Measurements from ENCODE around the gene CD3E.

The CD3E gene

DNA sequence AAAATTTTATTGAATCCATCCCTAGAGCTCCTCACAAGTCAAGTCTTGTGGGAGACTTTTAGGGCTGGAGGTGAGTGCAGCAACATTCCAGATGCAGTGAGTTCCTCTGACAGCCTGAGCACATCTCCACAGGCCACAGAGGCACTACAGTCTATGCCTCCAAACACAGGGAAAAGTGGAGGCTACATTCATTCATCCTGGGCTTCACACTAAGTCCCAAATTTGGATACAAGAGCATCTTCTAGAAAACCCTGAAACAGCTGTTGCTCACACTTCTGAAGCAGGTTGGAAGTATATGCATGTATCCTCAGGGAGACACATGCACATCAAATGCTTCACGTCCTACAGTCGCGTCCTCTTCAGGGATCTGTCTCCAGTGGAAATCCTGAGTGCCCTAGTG lies 36.7 kb downstream of the CD3E start:
- DNase-seq (ENCODE audit: low spot score) = no peak
- in situ Hi-C loops (cut with MboI; ENCODE audit: low pct_unique_long_range_greater_than_20kb, low sequenced_read_pairs, unreplicated experiment) = no loop called here
- TF ChIP-seq, protein P1, sequence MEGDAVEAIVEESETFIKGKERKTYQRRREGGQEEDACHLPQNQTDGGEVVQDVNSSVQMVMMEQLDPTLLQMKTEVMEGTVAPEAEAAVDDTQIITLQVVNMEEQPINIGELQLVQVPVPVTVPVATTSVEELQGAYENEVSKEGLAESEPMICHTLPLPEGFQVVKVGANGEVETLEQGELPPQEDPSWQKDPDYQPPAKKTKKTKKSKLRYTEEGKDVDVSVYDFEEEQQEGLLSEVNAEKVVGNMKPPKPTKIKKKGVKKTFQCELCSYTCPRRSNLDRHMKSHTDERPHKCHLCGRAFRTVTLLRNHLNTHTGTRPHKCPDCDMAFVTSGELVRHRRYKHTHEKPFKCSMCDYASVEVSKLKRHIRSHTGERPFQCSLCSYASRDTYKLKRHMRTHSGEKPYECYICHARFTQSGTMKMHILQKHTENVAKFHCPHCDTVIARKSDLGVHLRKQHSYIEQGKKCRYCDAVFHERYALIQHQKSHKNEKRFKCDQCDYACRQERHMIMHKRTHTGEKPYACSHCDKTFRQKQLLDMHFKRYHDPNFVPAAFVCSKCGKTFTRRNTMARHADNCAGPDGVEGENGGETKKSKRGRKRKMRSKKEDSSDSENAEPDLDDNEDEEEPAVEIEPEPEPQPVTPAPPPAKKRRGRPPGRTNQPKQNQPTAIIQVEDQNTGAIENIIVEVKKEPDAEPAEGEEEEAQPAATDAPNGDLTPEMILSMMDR (IDR thresholded peaks at IDR 0.05; ENCODE audit: extremely low read depth, insufficient read depth, missing control alignments) = no peak

GRCh38 chr11:118341815-118342489 lies 37.4 kb downstream of the CD3E start:
- TF ChIP-seq, protein P1 (IDR thresholded peaks at IDR 0.05; ENCODE audit: extremely low read depth, insufficient read depth, missing control alignments) = no peak
- in situ Hi-C loops (cut with MboI; ENCODE audit: low pct_unique_long_range_greater_than_20kb, low sequenced_read_pairs, unreplicated experiment) = no loop called here
- DNase-seq (ENCODE audit: low spot score) = no peak

- DNase-seq (ENCODE audit: low spot score) = no peak
- in situ Hi-C loops (cut with MboI; ENCODE audit: low pct_unique_long_range_greater_than_20kb, low sequenced_read_pairs, unreplicated experiment) = no loop called here
- TF ChIP-seq, protein P1 (IDR thresholded peaks at IDR 0.05; ENCODE audit: extremely low read depth, insufficient read depth, missing control alignments) = no peak
Observed at GRCh38 chr11:118342503-118343161, 38.1 kb downstream of the CD3E start, which contains the start of gene CD3D. Gene CD3D, minus strand, starts transcription at chr11:118342705. Its CDS starts 98 bp downstream, at chr11:118342607.

DNA sequence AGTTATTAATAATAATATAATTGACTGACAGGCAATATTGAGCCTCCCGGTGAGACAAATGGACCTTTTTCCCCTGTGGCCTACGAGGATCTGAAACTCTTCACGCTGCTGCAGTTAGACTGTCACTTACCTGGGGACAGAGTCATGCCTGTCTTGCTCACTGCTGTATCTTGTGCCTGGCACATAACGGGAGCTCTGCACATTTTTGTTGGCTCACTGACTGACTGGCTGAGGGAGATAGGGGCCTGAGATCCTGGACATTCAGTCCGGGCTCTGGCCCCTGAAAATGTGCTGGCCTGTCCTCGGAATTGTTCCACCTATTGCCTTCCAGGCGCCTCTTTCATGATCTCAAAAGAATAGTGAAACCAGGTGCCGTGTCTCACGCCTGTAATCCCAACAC lies 38.7 kb downstream of the CD3E start:
- in situ Hi-C loops (cut with MboI; ENCODE audit: low pct_unique_long_range_greater_than_20kb, low sequenced_read_pairs, unreplicated experiment) = no loop called here
- DNase-seq (ENCODE audit: low spot score) = no peak
- TF ChIP-seq, protein P1 (IDR thresholded peaks at IDR 0.05; ENCODE audit: extremely low read depth, insufficient read depth, missing control alignments) = no peak

GRCh38 chr11:118343981-118344515 lies 39.5 kb downstream of the CD3E start, which contains the start of gene CD3G:
Gene CD3G, plus strand, starts transcription at chr11:118344344. Its CDS starts 80 bp downstream, at chr11:118344424.
- in situ Hi-C loops (cut with MboI; ENCODE audit: low pct_unique_long_range_greater_than_20kb, low sequenced_read_pairs, unreplicated experiment) = no loop called here
- DNase-seq (ENCODE audit: low spot score) = no peak
- TF ChIP-seq, protein P1 (IDR thresholded peaks at IDR 0.05; ENCODE audit: extremely low read depth, insufficient read depth, missing control alignments) = no peak

GRCh38 chr11:118349475-118349874 lies 44.9 kb downstream of the CD3E start:
- no peak for DNase-seq (ENCODE audit: low spot score)
- in situ Hi-C loops (cut with MboI; ENCODE audit: low pct_unique_long_range_greater_than_20kb, low sequenced_read_pairs, unreplicated experiment) = no loop called here
- TF ChIP-seq, protein P1 (IDR thresholded peaks at IDR 0.05; ENCODE audit: extremely low read depth, insufficient read depth, missing control alignments) = no peak
